KMS-11 (cell line): ENCODE measurements around the gene NXN.

ENCODE experiments used
- H2AFZ ChIP-seq: fragments of 200-600 bp; sonication (generic); 2 replicates; pipeline ENCODE4 v1.6.1; 2016; ENCODE audit warnings: antibody characterized with exemption, mixed run types, low read depth
- H3K27ac ChIP-seq: fragments of 200-600 bp; sonication (generic); 2 replicates; pipeline ENCODE4 v1.6.1; 2016; ENCODE audit warnings: mild to moderate bottlenecking, mixed run types
- H3K27me3 ChIP-seq: fragments of 200-600 bp; sonication (generic); 2 replicates; pipeline ENCODE4 v1.6.1; 2017; ENCODE audit warnings: mild to moderate bottlenecking, low read depth, mixed run types, moderate library complexity; ENCODE audit not compliant: insufficient read depth
- H3K36me3 ChIP-seq: fragments of 200-600 bp; sonication (generic); 2 replicates; pipeline ENCODE4 v1.6.1; 2017; ENCODE audit warnings: mild to moderate bottlenecking, mixed run types; ENCODE audit not compliant: insufficient read depth
- H3K4me1 ChIP-seq: fragments of 200-600 bp; sonication (generic); 2 replicates; pipeline ENCODE4 v1.6.1; 2016; ENCODE audit warnings: mild to moderate bottlenecking, low read depth, mixed run types; ENCODE audit not compliant: poor library complexity, severe bottlenecking
- H3K4me2 ChIP-seq: fragments of 200-600 bp; sonication (generic); 2 replicates; pipeline ENCODE4 v1.7.0; 2016; ENCODE audit warnings: mild to moderate bottlenecking, mixed run types
- H3K4me3 ChIP-seq: fragments of 200-600 bp; sonication (generic); IDR thresholded peaks from 2 replicates; pipeline ENCODE4 v1.6.1; 2017; ENCODE audit warnings: low read depth, low read length, mixed read lengths; ENCODE audit not compliant: insufficient read depth
- H3K79me2 ChIP-seq: fragments of 200-600 bp; sonication (generic); 2 replicates; pipeline ENCODE4 v1.6.1; 2016; ENCODE audit warnings: low read depth, mixed run types; ENCODE audit not compliant: insufficient read depth
- H3K9ac ChIP-seq: fragments of 200-600 bp; sonication (generic); 2 replicates; pipeline ENCODE4 v1.6.1; 2016; ENCODE audit warnings: mild to moderate bottlenecking, mixed run types
- H4K20me1 ChIP-seq: fragments of 200-600 bp; sonication (generic); 2 replicates; pipeline ENCODE4 v1.6.1; 2016; ENCODE audit warnings: mild to moderate bottlenecking, mixed run types; ENCODE audit not compliant: insufficient read depth
- CTCF ChIP-seq: fragments of 200-600 bp; sonication (generic); conservative IDR thresholded peaks from 2 replicates; pipeline ENCODE4 v1.6.1; 2017; ENCODE audit warnings: low read depth, mild to moderate bottlenecking, antibody characterized with exemption, low read length, moderate library complexity, mixed read lengths

Gene NXN

GRCh38 chr17:797236-797840 lies 182.2 kb downstream of the NXN start:
- no peak overlapping the region for H3K9ac ChIP-seq
- no peaks in the 10 kb centered on the region for H3K4me1 ChIP-seq
- no peak for TF ChIP-seq CTCF
- no peaks in the 10 kb centered on the region for H4K20me1 ChIP-seq
- H3K4me3 ChIP-seq = no peak overlapping the region
- H3K36me3 ChIP-seq = no peaks in the 10 kb centered on the region
- H3K27me3 ChIP-seq = peaks cover 6% of the 10 kb centered on the region; the same call in 1 of the 2 replicates
- H2AFZ ChIP-seq = no peak overlapping the region
- H3K4me2 ChIP-seq = no peak overlapping the region
- H3K27ac ChIP-seq = no peak overlapping the region
- no peaks in the 10 kb centered on the region for H3K79me2 ChIP-seq

- no peaks in the 10 kb centered on the region for H3K4me1 ChIP-seq
- H4K20me1 ChIP-seq = no peaks in the 10 kb centered on the region
- no peak overlapping the region for H3K9ac ChIP-seq
- H2AFZ ChIP-seq = no peak overlapping the region
- H3K4me2 ChIP-seq = no peak overlapping the region
- no peak overlapping the region for H3K4me3 ChIP-seq
- H3K27ac ChIP-seq = no peak overlapping the region
- peaks cover 6% of the 10 kb centered on the region; the same call in 1 of the 2 replicates for H3K27me3 ChIP-seq
- no peak for TF ChIP-seq CTCF
- no peaks in the 10 kb centered on the region for H3K36me3 ChIP-seq
- no peaks in the 10 kb centered on the region for H3K79me2 ChIP-seq
These were observed 183.0 kb downstream of the NXN start for GRCh38 chr17:796609-797008.

GRCh38 chr17:795721-796120 lies 183.9 kb downstream of the NXN start:
- Histone ChIP-seq H4K20me1 (no peaks in the 10 kb centered on the region), H3K4me1 (no peaks in the 10 kb centered on the region), H3K4me3 (no peak overlapping the region), H2AFZ (no peak overlapping the region), H3K9ac (no peak overlapping the region), H3K27ac (no peak overlapping the region), H3K4me2 (no peak overlapping the region), H3K36me3 (no peaks in the 10 kb centered on the region), H3K79me2 (no peaks in the 10 kb centered on the region), H3K27me3 (peaks cover 4% of the 10 kb centered on the region; the same call in 1 of the 2 replicates)
- no peak for TF ChIP-seq CTCF

GRCh38 chr17:795276-795675 lies 184.3 kb downstream of the NXN start:
- H3K27me3 ChIP-seq = peaks cover 4% of the 10 kb centered on the region; the same call in 1 of the 2 replicates
- no peaks in the 10 kb centered on the region for H3K79me2 ChIP-seq
- no peak overlapping the region for H3K4me2 ChIP-seq
- no peak for TF ChIP-seq CTCF
- no peaks in the 10 kb centered on the region for H4K20me1 ChIP-seq
- no peak overlapping the region for H2AFZ ChIP-seq
- no peak overlapping the region for H3K27ac ChIP-seq
- H3K4me1 ChIP-seq = no peaks in the 10 kb centered on the region
- H3K36me3 ChIP-seq = no peaks in the 10 kb centered on the region
- H3K4me3 ChIP-seq = no peak overlapping the region
- no peak overlapping the region for H3K9ac ChIP-seq
